Measurements from ENCODE around the gene FRMPD1.

DNA sequence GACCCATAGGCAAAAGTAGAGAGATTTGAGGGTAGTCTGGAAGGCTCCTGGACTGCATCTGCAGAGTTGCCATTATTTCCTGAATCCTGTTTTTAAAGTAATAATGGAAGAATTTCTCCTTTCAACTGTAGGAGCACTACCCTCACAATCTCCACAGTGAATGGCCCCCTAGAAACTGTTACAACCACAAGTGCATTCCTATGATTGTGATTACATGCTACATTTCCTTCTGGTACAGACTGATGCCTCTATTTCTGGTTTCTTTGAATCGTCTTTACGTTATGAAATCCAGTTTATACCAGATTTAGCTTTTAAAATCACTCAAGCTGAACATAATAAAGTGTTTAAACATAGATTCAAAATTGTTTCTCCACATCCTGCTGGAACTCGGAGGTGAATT lies 49.4 kb downstream of the FRMPD1 start:
- no peak for TF ChIP-seq EP300 (IDR thresholded peaks at IDR 0.05; ENCODE audit: low read depth)
- TF ChIP-seq, protein P1, sequence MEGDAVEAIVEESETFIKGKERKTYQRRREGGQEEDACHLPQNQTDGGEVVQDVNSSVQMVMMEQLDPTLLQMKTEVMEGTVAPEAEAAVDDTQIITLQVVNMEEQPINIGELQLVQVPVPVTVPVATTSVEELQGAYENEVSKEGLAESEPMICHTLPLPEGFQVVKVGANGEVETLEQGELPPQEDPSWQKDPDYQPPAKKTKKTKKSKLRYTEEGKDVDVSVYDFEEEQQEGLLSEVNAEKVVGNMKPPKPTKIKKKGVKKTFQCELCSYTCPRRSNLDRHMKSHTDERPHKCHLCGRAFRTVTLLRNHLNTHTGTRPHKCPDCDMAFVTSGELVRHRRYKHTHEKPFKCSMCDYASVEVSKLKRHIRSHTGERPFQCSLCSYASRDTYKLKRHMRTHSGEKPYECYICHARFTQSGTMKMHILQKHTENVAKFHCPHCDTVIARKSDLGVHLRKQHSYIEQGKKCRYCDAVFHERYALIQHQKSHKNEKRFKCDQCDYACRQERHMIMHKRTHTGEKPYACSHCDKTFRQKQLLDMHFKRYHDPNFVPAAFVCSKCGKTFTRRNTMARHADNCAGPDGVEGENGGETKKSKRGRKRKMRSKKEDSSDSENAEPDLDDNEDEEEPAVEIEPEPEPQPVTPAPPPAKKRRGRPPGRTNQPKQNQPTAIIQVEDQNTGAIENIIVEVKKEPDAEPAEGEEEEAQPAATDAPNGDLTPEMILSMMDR (IDR thresholded peaks at IDR 0.05) = no peak
